GM18511 (cell line): Measurements from ENCODE around the gene LDHAL6B.

Experiments
- ATAC-seq: cut with Tn5 transposase; IDR thresholded peaks from one replicate; pipeline ENCODE4 v1.9.1; 2021; ENCODE audit warnings: mild to moderate bottlenecking, moderate library complexity; ENCODE audit not compliant: unreplicated experiment

Gene LDHAL6B

GRCh38 chr15:59249816-59250215 lies 43.2 kb downstream of the LDHAL6B start:
- ATAC-seq = no peak

- no peak for ATAC-seq
Observed at GRCh38 chr15:59250249-59250648, 43.6 kb downstream of the LDHAL6B start.

GRCh38 chr15:59251001-59251845 lies 44.6 kb downstream of the LDHAL6B start:
- ATAC-seq = peak; percentile 50

- no peak for ATAC-seq
Observed at GRCh38 chr15:59252137-59252536, 45.5 kb downstream of the LDHAL6B start.

- no peak for ATAC-seq
Observed at GRCh38 chr15:59255680-59256336, 49.2 kb downstream of the LDHAL6B start.

GRCh38 chr15:59256482-59256881 lies 49.8 kb downstream of the LDHAL6B start:
- no peak for ATAC-seq

GRCh38 chr15:59257140-59257539 lies 50.5 kb downstream of the LDHAL6B start:
- no peak for ATAC-seq
